ENCODE results near the gene ZNF644. TPM values are rescaled to one million over a fixed set of nuclear protein-coding genes. Genes with fewer than 3 reads are reported as not detected.

ZNF644 gene
- total RNA-seq, 1 donor from 2014 or later: 28.0 TPM

DNA sequence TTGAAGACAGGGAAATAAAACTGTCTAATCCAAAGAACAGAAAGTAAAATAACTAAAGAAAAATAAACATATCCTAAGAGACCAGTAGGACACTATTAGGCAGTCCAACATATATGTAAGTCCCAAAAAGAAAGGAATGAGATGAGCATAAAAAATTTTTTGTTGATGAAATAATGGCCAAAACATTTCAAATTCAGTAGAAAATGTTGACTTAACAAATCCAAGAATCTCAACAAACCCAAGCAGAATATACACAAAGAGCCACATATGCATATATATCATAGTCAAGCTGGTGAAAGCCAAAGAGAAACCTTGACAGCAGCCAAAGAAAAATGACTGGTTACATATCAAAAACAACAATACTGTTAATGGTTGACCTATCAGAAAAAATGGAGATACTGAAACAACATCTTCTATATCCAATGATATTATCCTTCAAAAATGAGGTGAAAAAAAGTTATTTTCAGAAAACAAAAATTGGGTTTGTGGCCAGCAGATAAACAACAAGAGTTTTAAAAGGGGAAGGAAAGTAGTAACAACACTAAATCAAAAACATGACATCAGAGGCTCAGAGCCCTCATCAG lies 26.4 kb downstream of the ZNF644 start:
- intact Hi-C loops (cut with DNase I): no loop called here
- DNase-seq: no peak
- ATAC-seq (ENCODE audit: poor library complexity): no peak

DNA sequence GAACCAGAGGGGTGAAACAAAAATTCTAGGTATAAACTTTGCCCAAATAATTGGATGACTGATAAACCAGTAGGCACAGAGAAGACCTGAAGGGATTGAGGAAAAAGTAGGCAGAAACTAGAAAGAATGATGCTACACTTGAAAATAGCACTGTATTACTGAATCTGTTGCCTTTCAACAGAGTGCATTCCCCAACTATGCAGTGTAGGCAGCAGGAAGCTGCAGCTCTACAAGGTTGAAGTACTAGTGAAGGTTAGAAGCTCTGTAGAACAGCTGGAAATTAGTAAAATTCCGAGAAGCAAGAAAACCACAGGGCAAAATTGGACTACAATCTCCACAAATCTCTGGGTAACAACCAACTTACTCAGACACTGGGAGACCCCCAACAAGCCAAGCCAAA lies 27.4 kb downstream of the ZNF644 start:
- ATAC-seq (ENCODE audit: poor library complexity): no peak
- intact Hi-C loops (cut with DNase I): no loop called here

DNA sequence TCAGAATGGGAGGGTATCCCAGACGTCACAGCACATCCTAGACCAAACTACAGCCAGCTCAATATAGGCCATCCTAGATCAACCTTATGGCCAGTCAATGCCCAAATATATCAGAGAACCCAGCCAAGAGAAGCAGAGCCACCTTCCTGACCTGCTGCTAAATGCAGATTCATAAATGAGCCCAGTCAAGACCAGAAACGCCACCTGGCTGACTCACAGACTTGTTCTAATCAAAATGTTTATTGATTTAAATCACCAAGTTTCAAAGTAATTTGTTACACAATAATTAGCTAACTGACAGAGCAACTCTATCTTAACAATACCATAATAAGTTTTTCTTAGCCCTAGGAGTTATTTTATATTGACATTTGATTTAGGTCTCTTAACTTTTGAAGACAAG lies 28.6 kb downstream of the ZNF644 start:
- intact Hi-C loops (cut with DNase I): no loop called here

More for the DNA sequence above, 27.4 kb downstream of the ZNF644 start:
- DNase-seq: no peak

DNA sequence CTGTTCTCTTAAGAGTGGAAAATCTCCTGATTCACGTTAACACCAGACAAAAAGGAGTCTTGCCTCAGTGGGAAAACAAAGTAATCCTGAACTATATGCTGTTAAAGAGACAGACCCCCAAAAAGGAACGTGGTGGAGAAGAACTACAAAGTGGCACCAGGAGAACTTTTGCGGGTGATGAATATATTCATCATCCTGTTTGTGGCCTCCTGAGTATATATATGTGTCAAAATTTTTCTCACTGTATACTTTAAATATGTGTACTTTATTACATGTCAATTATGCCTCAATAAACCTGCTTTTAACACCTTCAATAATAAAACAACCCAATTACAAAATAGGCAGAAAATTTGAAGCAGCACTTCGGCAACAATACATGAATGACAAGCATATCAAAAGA lies 31.1 kb downstream of the ZNF644 start:
- ATAC-seq (ENCODE audit: poor library complexity) (no peak), DNase-seq (no peak)
- intact Hi-C loops (cut with DNase I): no loop called here

More for the DNA sequence above, 28.6 kb downstream of the ZNF644 start:
- ATAC-seq (ENCODE audit: poor library complexity) (no peak), DNase-seq (no peak)

DNA sequence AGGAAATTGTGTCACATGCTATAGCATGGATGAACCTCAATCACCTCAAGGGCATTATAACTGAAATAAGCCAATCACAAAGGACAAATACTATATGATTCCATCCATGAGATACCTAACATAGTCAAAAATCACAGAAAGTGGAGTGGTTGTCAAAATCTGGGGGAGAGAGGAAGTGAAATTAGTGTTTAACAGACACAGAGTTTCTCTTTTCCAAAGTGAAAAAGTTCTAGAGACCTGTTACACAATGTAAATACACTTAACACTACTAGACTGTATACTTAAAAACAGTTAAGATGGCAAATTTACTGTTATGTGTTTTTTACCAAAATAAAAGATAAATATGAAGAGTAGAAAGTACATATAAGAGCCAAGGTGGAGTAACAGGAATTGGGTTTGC lies 31.8 kb downstream of the ZNF644 start:
- DNase-seq (no peak), ATAC-seq (ENCODE audit: poor library complexity) (no peak)
- intact Hi-C loops (cut with DNase I): no loop called here

DNA sequence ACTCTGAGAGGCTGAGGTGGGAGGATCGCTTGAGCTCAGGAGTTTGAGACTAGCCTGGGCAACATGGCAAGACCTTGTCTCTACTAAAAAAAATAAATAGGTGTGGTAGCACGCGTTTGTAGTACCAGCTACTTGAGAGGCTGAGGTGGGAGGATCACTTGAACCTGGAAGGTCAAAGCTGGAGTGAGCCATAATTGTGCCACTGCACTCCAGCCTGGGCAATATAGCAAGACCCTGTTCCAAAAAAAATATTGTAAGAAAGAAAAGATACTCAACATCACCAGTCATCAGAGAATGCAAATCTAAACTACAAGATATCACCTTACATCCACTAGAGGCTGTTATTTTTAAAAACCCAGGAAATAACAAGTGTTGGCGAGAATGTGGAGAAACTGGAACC lies 32.5 kb downstream of the ZNF644 start:
- no peak for DNase-seq
- no peak for ATAC-seq (ENCODE audit: poor library complexity)
- intact Hi-C loops (cut with DNase I): no loop called here

DNA sequence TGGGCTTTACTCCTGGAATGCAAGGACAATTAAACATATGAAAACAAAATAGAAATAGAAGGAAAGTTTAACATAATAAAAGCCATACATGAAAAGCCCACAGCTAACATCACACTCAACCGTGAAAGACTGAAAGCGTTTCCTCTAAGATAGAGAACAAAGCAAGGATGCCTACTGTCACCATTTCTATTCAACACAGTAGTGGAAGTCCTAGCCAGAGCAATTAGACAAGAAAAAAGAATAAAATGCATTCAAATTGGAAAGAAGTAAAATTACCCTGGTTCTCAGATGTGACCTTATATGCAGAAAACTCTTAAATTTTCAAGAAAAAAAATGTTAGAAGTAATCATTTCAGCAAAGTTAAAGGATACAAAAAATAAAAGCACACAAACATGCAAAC lies 34.0 kb downstream of the ZNF644 start:
- intact Hi-C loops (cut with DNase I): no loop called here
- no peak for ATAC-seq (ENCODE audit: poor library complexity)

DNA sequence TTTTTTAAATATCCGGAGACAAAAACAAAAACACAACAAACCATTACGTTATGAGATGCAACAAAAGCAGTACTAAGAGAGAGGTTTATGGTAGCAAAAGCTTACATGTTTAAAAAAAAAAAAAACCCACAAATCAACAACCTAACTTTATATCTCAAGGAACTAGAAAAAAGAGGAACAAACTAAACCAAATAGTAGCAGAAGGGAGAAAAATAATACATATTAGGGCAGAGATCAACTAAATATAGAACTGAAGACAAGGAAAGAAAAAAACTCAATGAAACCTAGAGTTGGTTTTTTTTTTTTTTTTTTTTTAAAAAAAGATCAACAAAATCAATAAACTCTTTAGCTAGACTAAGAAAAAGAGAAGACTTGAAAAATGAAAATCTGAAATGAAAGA lies 34.9 kb downstream of the ZNF644 start:
- no peak for DNase-seq
- no peak for ATAC-seq (ENCODE audit: poor library complexity)
- intact Hi-C loops (cut with DNase I): no loop called here

More for the DNA sequence above, 34.0 kb downstream of the ZNF644 start:
- DNase-seq: no peak

DNA sequence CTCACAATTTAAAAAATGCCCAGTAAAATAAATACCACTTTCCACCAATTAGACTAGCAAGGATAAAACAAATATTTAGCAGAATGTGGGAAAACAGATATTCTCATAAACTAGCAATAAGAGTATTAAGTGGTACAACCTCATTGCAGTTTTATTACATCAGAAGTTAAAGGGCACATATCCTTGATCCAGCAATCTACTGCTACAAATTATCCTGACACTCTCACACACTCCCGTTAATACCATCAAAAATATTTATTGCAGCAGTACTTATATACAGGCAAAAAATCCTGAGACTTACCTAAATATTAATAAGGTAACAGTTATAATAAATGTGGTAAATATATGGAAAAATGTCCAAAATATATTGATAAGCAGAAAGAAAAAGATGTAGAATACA lies 44.3 kb downstream of the ZNF644 start:
- intact Hi-C loops (cut with DNase I): no loop called here
- ATAC-seq (ENCODE audit: poor library complexity): no peak
- DNase-seq: no peak

DNA sequence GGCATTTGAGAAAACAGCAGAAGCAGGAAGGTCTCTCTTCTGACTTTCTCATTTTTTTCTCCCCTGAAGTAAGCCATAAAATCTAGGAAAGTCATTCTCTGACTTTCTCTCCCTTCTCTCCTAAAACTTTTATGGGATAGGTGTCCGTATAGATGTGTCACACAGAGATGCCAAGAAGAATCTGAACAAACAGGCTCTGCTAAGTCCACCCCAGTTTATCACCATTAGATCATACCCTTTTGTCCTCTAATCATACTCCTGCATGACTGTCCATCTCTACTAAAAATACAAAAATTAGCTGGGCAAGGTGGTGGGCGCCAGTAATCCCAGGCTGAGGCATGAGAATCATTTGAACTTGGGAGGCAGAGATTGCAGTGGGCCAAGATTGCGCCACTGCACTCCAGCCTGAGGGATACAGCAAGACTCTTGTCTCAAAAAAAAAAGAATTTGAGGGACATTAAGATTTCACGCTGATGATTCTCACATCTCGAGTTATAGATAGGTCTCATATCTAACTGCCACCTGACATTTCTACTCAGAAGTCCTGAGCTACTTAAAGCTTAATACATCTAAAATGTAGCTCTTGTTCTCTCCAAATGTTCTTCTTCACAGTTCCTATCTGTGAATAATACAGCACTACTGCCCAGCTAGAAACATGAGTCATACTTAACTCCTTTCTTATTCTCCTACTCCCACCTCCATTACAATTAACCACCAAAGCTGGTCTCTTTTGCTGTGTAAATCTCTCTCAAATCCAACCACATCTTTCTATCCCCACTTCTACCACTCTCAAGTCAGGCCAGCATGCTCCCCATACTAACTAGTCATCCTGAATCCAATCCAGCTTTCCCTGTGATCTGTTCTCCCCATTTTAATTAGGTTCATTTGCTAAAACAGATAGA lies 47.7 kb downstream of the ZNF644 start:
- intact Hi-C loops (cut with DNase I): no loop called here
- DNase-seq (no peak), ATAC-seq (ENCODE audit: poor library complexity) (peak; percentile 14)

DNA sequence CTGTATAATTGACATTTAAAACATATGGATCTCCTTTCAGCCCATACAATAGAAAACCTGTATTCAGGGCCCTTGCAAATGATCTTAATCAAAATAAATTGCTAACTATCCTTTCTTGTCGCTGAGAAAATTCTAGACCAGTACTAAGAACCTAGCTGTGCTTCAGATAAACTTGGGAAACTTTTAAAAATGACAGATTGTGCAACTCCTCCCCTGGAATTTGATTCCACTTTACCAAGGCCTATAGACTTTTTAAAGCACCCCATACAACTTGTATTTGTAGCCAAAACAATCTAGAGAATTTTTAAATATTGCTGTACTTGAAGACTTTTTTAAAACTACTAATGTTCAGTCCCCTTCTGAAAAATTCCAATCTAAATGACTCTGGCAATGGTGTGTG lies 51.6 kb downstream of the ZNF644 start:
- no peak for ATAC-seq (ENCODE audit: poor library complexity)
- no peak for DNase-seq
- intact Hi-C loops (cut with DNase I): no loop called here

DNA sequence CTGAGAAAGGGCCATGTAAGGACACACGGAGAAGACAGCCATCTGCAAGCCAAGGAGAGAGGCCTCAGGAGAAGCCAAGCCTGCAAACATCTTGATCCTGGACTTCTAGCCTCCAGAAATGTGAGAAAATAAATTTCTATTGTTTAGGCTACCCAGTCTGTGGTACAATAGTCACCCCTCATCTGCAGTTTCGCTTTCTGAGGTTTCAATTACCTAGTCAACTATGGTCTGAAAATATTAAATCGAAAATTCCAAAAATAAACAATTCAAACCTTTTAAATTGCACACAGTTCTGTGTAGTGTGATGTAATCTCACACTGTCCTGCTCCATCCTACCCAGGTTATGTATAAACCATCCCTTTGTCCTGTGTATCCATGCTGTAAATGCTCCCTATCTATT lies 52.6 kb downstream of the ZNF644 start:
- ATAC-seq (ENCODE audit: poor library complexity): no peak

DNA sequence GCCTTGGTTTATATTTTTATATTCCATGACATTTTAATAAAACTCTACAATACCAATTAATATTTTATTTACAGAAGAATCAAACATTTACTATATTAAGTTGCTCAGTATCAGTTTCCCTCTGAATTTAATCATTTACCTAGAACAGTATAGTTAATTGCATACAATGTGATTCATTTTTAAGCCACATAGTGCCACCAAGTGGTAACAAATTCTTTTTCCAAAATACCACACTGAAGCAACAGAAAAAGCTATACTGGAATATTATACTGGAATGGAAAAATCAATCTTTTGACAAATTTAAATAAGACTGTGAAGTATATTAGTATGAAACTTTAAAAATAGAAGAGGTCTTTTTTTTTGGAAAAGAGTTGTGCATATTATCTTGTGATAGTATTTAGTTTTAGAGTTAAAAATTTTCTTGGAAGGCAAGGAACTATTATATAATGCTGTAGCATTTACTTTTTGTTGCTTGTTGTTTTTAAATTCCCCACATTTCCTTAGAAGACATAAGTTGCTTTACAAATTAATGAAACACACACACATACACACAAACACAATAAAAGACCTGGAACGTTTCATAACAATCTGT lies 57.3 kb downstream of the ZNF644 start:
- intact Hi-C loops (cut with DNase I): loop anchor here (10.0 kb wide), 1 partner anchor 390 kb away; no protein-coding TSS in a partner anchor
- DNase-seq (no peak), ATAC-seq (ENCODE audit: poor library complexity) (peak; percentile 69)

More for the DNA sequence above, 52.6 kb downstream of the ZNF644 start:
- intact Hi-C loops (cut with DNase I): loop anchor here (10.0 kb wide), 1 partner anchor 394 kb away; no protein-coding TSS in a partner anchor
- no peak for DNase-seq

DNA sequence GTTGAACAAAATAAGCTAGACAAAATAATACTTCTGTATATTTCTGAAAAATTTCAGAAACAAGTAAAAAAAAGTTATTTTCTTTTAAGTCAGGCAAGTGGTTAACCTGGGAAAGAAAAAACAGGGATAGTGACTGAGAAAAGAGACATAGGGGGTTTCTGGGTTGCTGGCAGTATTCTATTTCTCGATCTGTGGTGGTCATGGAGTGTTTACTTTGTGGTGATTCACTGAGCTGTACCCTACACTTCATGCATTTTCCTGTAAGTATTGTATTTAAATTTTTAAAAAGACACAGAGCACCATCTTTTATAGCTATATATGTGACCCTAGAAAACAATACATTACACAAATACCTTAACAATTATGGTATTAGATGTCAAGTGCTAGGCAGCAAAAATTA lies 58.2 kb downstream of the ZNF644 start:
- DNase-seq (no peak), ATAC-seq (ENCODE audit: poor library complexity) (no peak)
- intact Hi-C loops (cut with DNase I): loop anchor here (10.0 kb wide), 1 partner anchor 389 kb away; no protein-coding TSS in a partner anchor

DNA sequence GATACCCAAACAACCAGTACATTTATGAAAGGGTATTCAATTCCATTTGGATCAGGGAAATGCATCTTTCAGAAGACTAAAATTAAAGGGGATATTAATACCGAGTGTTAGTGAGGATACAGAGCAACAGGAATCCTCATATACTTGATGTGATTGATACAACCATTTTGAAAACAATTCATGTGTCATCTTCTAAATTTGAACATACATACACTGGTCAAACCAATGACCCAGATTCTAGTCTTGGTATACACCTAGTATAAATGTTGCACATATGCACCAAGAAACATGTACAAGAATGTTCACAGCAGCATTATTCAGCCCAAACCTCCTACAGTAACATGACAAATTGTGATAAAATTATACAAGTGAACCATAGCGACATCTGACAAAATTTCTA lies 58.6 kb downstream of the ZNF644 start:
- intact Hi-C loops (cut with DNase I): loop anchor here (10.0 kb wide), 1 partner anchor 388 kb away; no protein-coding TSS in a partner anchor
- ATAC-seq (ENCODE audit: poor library complexity) (no peak), DNase-seq (no peak)

DNA sequence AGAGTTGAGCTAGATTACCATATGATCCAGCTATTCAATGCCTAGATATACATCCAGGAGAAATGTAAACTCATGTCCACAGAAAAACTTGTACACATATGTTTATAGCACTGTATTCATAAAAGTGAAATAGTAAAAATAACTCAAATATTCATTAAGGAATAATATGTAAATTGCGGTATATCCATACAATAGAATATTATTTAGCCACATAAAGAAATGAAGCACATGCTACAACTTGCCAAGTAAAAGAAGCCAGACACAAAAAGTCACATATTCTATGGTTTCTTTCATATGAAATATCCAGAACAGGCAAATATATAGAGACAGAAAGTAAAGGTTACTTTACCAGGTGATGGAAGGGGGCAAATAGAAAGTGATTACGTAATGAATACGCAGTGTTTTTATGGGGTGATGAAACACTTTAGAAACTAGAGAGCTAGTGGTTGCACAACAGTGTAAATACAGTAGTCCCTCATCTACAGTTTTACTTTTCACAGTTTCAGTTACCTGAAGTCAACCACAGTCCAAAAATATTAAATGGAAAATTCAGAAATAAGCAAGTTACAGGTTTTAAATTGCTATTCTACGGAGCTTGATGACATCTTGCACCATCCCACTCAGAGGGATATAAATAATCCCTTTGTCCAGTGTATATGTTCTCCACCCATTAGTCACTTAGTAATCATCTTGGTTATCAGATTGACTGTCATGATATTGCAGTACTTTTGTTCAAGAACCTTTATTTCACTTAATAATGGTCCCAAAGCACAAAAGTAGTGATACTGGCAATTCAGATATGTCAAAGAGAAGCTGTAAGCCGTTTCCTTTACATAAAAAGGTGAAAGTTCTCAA lies 62.3 kb downstream of the ZNF644 start:
- intact Hi-C loops (cut with DNase I): loop anchor here (10.0 kb wide), 1 partner anchor 385 kb away; no protein-coding TSS in a partner anchor
- ATAC-seq (ENCODE audit: poor library complexity) (no peak), DNase-seq (no peak)

DNA sequence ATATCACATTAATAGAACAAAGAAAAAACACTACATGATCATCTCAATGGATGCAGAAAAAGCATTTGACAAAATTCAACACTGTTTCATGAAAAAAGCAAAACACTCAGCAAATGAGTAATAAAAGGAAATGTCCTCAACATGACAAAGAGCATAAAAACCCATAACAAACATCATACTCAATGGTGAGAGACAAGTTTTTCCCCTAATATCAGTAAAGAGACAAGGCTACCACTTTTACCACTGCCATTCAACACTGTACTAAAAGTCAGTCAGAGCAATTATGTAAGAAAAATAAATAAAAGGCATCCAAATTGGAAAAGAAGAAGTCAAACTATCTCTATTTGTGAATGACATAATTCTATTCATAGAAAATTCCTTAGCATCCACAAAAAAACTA lies 64.3 kb downstream of the ZNF644 start:
- intact Hi-C loops (cut with DNase I): no loop called here
- DNase-seq (no peak), ATAC-seq (ENCODE audit: poor library complexity) (no peak)

DNA sequence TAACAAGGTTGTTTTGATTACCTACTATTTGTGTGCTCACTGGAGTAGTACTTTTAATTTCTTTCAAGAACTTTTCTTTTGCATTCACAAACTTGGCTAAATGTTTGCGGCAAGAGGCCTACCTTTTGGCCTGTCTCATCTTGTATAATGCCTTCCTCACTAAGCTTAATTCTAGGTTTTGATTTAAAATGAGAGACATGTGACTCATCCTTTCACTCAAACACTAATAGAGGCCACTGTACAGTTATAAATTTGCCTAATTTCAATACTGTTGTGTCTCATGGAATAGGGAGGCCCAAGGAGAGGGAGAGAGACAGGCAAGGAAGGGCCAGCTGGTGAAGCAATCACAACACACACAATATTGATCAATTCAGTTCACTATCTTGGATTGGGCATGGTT lies 66.1 kb downstream of the ZNF644 start:
- ATAC-seq (ENCODE audit: poor library complexity) (no peak), DNase-seq (no peak)
- intact Hi-C loops (cut with DNase I): no loop called here

DNA sequence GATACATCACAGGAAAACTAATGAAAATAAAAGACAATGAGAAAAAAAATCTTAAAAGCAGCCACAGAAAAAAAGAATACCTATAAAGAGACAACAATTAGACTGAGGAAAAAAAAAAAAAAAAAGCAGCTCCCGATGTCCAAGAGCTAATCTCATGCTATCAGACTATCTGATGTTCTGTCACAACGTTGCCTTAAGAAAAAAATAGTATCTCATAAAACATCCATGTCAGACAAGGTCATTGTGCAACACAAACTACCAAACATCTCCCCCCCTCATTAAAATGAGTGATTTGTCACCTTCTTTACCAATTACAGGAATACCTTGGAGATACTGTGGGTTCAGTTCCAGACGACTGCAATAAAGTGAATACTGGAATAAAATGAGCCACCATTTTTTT lies 68.9 kb downstream of the ZNF644 start:
- intact Hi-C loops (cut with DNase I): no loop called here
- ATAC-seq (ENCODE audit: poor library complexity): no peak
- no peak for DNase-seq

All from Right ventricle myocardium superior (tissue), 1 donor.